GM19328 (cell line): ENCODE results near the gene RNASEH1.
"Not testable (repeated sequence)": the region's sequence is repeated elsewhere in the genome, so short reads cannot be mapped to it uniquely, and the experiment has no call there.

Source experiments
- ATAC-seq: cut with Tn5 transposase; IDR thresholded peaks from one replicate; pipeline ENCODE4 v1.9.1; 2021; ENCODE audit warnings: mild to moderate bottlenecking, moderate library complexity; ENCODE audit not compliant: unreplicated experiment

Gene RNASEH1

DNA sequence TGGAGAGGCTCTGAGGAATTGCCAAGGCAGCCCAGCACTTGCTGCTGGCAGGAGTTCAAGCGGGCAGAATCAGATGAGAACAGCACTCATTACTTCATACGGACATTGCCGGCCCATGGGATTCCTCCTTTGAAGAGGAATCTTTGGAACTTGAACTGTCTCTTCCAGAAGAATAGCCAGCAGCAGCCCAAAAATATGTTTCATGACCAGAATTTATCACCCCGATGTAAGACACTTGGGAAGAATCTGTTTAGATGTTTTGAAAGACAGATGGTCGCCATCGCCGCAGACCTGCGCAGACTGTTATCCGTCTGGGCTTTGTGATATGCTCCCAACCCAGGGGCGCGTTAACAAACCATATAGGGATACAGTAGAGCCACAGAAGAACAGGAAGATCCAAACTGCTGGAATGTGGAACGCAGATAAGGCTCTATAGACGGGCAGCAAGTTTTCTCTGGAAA is 35.1 kb downstream of the RNASEH1 start:
- ATAC-seq: no peak

DNA sequence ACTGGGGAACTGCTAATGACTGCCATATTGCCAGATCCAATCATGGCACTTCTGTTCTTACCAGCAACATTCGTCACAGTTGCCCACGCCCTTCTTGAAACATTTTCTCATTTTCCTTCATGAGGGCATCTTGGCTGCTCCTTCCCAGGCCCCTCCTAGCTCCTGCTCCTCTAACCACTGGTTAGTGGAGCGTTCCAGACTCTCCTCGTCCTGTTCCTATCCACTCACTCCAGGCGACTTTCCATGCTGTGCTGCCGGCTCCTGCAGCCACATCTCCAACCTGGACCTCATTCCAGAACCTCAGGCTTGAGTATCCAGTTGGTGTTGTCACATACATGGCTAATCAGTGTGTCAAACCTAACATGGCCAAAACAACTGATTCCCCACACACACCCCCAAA is 37.5 kb downstream of the RNASEH1 start:
- ATAC-seq: no peak

GRCh38 chr2:3519255-3520205 is 38.6 kb downstream of the RNASEH1 start, which contains the start of gene ADI1:
Gene ADI1 (minus strand): TSS chr2:3519531. CDS start chr2:3519487, 44 bp downstream.
- ATAC-seq: peak; percentile 56

GRCh38 chr2:3518496-3519254 is 39.5 kb downstream of the RNASEH1 start:
- ATAC-seq: peak; percentile 86

- no peak for ATAC-seq
Measured at GRCh38 chr2:3517948-3518495, 40.1 kb downstream of the RNASEH1 start.

GRCh38 chr2:3516831-3517230 is 41.3 kb downstream of the RNASEH1 start:
- no peak for ATAC-seq

DNA sequence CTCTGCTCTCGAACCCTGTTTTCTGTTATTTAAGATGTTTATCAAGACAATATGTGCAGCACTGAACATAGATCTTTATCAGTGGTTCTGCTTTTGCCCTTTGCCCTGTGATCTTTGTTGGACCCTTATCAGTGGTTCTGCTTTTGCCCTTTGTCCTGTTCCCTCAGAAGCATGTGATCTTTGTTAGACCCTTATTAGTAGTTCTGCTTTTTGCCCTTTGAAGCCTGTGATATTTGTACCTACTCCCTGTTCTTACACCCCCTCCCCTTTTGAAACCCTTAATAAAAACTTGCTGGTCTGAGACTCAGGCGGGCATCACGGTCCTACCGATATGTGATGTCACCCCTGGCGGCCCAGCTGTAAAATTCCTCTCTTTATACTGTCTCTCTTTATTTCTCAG is 42.7 kb downstream of the RNASEH1 start:
- ATAC-seq: not testable (repeated sequence)

- ATAC-seq: no peak
Measured at GRCh38 chr2:3513026-3513810, 44.9 kb downstream of the RNASEH1 start.

DNA sequence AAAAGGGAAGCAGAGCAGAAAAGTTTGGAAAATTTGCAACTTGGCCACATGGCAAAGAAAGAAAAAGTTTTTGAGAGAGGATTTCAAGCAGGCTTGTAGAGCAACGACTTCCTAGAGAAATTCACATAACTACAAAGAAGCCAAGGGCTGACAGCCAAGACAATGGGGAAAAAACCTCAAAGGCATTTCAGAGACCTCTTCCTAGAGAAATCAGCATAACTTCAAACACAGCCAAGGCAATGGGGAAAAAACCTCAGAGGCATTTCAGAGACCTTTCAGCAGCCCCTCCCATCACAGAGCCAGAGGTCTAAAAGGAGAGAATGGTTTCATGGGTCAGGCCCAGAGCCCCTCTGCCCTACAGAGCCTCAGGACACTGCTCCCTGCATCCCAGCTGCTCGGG is 46.0 kb downstream of the RNASEH1 start:
- no peak for ATAC-seq

- ATAC-seq: no peak
Measured at GRCh38 chr2:3505771-3506170, 52.4 kb downstream of the RNASEH1 start.

- no peak for ATAC-seq
Measured at GRCh38 chr2:3504741-3505140, 53.4 kb downstream of the RNASEH1 start.

DNA sequence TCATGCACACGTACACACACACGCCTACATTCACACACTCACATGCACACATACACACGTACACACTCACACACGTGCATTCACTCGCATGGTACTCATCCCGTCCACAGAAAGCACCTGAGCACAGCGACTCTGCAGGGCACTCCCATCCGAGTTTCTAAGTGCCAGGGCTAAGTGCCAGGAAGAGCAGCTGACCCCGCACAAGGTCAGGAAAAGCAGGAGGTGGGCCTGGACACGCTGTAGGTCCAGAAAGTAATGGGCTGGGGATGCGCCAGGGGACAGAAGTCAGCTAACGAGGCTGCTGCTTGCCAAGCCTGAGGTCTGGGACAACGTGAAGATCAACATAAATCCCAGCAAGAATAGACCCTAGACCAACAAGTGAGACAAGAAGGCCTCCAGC is 54.6 kb downstream of the RNASEH1 start:
- no peak for ATAC-seq

DNA sequence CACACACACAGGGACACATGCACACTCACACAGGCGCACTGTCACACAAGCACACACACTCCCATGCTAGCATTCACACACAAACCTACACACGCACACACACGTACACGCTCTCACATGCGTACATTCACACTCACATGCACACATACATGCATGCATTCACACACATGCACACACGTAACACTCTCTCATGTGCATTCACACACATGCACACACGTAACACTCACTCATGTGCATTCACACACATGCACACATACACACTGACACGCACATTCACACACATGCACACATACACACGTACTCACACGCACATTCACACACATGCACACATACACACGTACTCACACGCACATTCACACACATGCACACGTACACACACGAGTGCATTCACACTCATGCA is 55.1 kb downstream of the RNASEH1 start:
- ATAC-seq: no peak

GRCh38 chr2:3500326-3500899 is 57.7 kb downstream of the RNASEH1 start:
- ATAC-seq: no peak

GRCh38 chr2:3498783-3499394 is 59.2 kb downstream of the RNASEH1 start:
- no peak for ATAC-seq

DNA sequence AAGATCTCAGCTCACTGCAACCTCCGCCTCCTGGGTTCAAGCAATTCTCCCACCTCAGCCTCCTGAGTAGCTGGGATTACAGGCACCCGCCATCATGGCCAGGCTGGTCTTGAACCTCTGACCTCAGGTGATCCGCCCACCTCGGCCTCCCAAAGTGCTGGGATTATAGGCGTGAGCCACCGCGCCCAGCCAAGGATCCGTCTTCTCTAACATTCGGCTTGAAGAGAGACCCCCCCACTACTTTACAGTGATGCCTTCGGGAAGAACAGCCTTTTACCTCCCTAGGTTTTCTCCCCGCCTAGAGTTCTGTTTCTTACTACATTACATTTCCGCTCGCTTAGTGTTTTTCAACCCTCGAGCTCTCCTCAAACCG is 61.4 kb downstream of the RNASEH1 start:
- ATAC-seq: not testable (repeated sequence)
